T-helper 1 cell treated with Interleukin-12 subunit alpha and Interleukin-12 subunit beta and Interleukin-4 antibody, amounts not matched to agents 30 ng/mL and 1 ng/mL, for 36 hours (primary cell): Measurements from ENCODE around the gene ATP5IF1. TPM values are rescaled to one million over a fixed set of nuclear protein-coding genes. Genes with fewer than 3 reads are reported as not detected.

ENCODE experiments used
- intact Hi-C: fragments of 100-400 bp; cut with micrococcal nuclease; formaldehyde crosslinking; loops from one replicate; pipeline ENCODE4 v1.15.1; 2024
- total RNA-seq: library from RNA; stranded (reverse); gene quantifications from 2 replicates; pipeline ENCODE4 v1.2.3, GENCODE V29; 2022

The ATP5IF1 gene
- total RNA-seq, 1 donor from 2014 or later, result 148 TPM

GRCh38 chr1:28233264-28233606 is 2.7 kb upstream of the ATP5IF1 start:
- intact Hi-C loops, result loop anchor here (2.0 kb wide), 1 partner anchor 460 kb away; the partner anchor contains the start of gene STX12

DNA sequence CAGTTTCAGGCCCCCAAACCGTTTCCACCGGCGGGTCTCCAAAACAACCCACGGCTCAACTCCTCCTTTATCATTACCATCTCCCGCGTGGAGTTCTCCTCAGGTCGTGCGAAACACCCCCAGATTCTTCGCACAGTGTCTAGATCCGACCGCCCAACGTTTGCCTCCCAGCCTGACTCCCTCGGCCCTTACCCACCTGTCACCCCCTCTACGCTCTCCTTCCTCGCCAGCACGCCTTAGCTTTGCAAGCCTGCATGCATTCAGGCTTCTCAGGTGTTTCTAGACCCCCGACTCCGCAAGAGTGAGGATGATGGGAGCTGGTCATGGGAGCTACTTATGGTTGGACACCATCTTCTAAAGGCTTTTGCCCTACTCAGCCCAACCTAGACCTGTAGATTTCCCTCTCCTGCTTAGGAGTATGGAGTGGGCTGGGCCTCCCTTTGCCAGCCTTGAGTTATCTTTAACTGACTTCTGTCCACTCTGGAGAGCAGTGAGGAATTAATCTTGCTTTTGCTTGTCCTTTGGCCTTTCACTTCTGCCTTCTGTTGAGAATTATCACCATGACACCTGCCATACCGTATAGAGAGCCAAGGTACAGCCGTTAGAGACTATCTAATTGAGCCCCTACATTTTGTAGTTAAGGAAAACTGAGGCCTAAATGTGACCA is 865 bp downstream of the ATP5IF1 start:
- intact Hi-C loops, result loop anchor here (1.0 kb wide), 3 partner anchors 10 to 92 kb away; partner anchors contain the start of gene SESN2

GRCh38 chr1:28239004-28239403 is 3.1 kb downstream of the ATP5IF1 start:
- intact Hi-C loops, result no loop called here

- intact Hi-C loops, result no loop called here
Measured at GRCh38 chr1:28240024-28240423, 4.1 kb downstream of the ATP5IF1 start.

DNA sequence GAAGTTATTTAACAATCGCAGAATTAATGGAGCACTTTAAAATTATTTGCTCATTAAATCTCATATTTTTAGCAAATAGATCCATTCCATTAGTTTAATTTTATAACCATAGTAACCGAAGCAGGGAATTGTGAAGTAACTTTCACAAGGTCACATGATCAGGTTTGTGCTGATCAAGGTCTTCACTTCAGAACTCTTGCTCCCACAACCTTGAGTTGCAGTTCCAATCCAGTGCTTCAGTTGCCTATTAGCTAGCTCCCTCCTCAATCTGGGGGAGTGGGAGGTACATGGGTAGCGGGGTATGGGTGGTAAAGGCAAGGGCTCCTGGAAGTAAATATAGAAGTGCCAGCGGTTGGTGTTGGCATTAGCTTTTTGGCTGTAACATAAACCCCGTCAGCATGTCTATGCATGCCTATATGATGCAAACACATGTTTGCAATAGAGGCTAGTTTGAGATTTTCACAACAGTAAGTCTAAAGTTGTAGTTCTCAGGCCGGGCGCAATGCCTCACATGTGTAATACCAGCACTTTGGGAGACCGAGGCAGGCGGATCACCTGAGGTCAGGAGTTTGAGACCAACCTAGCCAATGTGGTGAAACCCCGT is 5.8 kb downstream of the ATP5IF1 start:
- intact Hi-C loops, result no loop called here

- intact Hi-C loops, result no loop called here
Measured at GRCh38 chr1:28243685-28244311, 7.9 kb downstream of the ATP5IF1 start.

GRCh38 chr1:28244549-28245251 is 8.8 kb downstream of the ATP5IF1 start:
- intact Hi-C loops, result loop anchor here (5.0 kb wide), 5 partner anchors 208 to 938 kb away; partner anchors contain the start of genes SRSF4, STX12 and YTHDF2

- intact Hi-C loops, result loop anchor here (1.0 to 5.0 kb wide), 9 partner anchors 10 to 936 kb away; partner anchors contain the start of genes ATP5IF1, FAM76A, GMEB1 and SRSF4
Measured at GRCh38 chr1:28246427-28246832, 10.5 kb downstream of the ATP5IF1 start.

GRCh38 chr1:28247612-28248272 is 11.8 kb downstream of the ATP5IF1 start:
- intact Hi-C loops, result loop anchor here (1.0 to 5.0 kb wide), 19 partner anchors 12 to 935 kb away; partner anchors contain the start of genes EYA3, FAM76A, GMEB1 and PHACTR4

- intact Hi-C loops, result loop anchor here (1.0 to 5.0 kb wide), 13 partner anchors 11 to 934 kb away; partner anchors contain the start of genes EYA3, PHACTR4, SESN2 and SRSF4
Measured at GRCh38 chr1:28248273-28249012, 12.5 kb downstream of the ATP5IF1 start.

DNA sequence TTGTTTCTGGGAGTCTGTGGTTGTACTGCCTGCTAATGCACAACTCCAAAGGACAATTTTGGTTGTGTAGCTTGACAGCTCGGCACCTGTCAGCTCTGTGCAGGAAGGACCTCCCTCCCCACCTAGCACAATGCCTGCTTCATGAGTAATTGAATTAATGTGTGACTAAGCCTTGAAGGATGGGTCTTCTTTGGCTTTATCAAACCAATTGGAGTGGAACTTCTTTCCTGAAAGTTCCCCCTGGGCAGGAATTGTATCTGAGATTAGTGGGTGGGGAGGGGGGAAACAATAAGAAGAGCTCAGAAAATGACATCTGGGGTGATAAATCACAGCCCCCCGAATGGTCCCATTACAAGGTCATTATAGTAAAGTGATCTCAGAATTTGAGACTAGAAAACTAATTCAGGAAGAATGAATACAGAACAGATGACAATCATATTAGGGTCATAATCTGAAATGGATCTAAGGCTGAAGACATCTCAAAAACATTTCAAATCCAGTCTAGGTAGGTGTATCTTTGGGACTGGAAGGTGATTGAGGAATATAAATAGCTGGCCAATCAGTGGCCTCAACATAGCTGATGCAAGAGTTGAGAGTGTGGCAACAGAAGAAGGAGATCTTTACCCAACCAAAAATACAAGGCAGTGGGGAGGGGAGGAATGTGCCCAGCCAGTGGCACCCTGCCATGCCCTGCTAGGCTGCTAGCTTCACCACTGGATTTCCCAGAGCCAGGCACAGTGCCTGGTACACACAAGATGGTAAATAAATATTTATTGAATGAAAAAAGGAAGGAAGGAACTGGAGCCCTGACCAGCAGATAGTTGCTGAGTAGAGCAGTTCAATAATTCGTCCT is 13.3 kb downstream of the ATP5IF1 start:
- intact Hi-C loops, result loop anchor here (2.0 to 5.0 kb wide), 6 partner anchors 203 to 933 kb away; partner anchors contain the start of genes SRSF4, STX12 and YTHDF2

DNA sequence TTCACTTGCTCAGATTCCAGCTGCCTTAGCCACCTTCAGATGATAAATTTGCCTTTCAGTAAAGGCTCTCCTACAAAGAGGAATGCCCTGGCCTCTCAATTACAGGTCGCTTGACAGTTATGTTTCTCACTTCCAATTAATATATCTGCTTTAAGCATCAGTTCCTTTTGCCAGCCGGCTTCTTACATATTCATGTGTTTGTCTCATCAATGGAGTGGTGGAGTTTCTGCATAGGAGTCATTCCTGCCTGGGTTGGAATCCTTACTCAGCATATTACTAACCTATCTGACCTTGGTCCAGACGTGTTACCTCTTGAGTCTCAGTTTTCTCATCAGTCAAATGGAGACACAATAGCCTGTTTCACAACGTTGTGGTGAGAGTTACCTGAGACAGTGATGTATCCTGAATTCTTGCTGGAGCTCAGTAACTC is 14.0 kb downstream of the ATP5IF1 start:
- intact Hi-C loops, result loop anchor here (2.0 to 5.0 kb wide), 6 partner anchors 202 to 932 kb away; partner anchors contain the start of genes SRSF4, STX12 and YTHDF2

DNA sequence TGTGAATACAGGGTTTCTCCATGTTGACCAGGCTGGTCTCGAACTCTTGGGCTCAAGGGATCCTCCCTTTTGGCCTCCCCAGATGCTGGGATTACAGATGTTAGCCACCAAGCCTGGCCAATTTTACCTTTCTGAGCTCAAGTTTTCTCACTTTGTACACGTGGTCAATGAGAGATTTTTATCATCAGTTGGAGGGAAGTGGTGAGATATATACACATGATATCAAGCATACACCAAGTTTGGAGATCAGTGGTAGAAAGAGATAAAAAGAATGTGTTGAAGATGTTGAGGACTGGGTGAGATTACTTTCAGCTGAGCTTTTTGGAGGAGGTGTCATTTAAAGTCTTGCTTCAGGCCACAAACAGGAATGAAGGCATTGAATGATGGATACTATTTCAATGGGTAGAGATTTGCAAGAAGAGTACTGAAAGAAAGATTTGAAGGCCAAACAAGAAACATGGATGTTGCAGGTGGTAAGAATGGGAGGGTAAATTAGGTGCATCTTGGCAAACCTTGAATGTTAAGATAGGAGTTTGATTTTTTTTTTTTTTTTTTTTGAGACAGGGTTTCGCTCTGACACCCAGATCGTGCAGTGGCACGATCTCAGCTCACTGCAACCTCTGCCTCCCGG is 20.4 kb downstream of the ATP5IF1 start:
- intact Hi-C loops, result loop anchor here (5.0 kb wide), 1 partner anchor 671 kb away; no protein-coding TSS in a partner anchor

DNA sequence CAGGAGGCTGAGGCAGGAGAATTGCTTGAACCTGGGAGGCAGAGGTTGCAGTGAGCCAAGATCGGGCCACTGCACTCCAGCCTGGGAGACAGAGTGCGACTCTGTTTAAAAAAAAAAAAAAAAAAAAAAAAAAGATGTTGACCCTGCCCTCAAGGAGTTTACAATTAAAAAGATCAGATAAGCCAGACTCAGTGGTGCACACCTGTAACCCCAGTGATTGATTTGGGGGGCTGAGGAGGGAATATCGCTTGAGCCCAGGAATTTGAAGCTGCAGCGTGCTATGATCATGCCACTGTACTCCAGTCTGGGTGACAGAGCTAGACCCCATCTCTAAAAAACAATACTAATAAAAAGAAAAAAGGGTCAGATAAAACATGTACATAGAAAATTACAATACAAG is 21.8 kb downstream of the ATP5IF1 start:
- intact Hi-C loops, result loop anchor here (5.0 kb wide), 1 partner anchor 670 kb away; no protein-coding TSS in a partner anchor

GRCh38 chr1:28258628-28259251 is 22.8 kb downstream of the ATP5IF1 start:
- intact Hi-C loops, result loop anchor here (1.0 to 5.0 kb wide), 9 partner anchors 10 to 669 kb away; partner anchors contain the start of genes ATP5IF1, EYA3, PHACTR4 and TRNAU1AP

DNA sequence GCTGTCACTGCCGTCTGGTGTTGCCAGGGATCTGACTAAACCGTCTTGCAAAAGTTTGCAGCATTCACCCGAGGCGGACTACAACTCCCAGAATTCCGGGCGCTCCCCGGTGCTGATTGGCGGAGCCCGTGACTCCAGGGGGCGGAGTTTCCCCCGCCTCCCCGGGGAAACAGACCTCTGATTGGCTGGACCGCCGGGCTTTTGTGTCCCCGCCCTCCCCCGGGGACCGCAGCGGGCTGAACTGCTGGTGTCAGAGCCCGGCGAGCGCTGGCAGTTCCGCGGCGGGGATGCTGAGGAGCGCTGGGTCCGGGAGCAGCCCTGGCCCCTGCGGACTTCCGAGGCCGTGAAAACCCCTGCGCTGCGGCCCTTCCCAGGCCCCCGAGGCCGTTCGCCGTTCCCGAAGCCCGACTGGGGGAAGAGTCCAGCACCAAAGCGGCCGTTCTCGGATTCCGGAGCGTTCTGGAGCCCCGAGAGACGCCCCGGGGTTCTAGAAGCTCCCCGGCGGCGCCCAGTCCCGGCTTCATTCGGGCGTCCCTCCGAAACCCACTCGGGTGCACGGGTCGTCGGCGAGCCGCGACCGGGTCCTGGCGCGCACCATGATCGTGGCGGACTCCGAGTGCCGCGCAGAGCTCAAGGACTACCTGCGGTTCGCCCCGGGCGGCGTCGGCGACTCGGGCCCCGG is 23.5 kb downstream of the ATP5IF1 start, which contains the start of gene SESN2:
Gene SESN2, plus strand, starts transcription at position 267 of the 682 bp plus-strand sequence. Its CDS starts 330 bp downstream, at position 597.
- intact Hi-C loops, result loop anchor here (1.0 to 5.0 kb wide), 9 partner anchors 11 to 668 kb away; partner anchors contain the start of genes ATP5IF1, EYA3, PHACTR4 and TRNAU1AP
